ENCODE results near the gene MACROD2.
"Not testable (repeated sequence)": the region's sequence is repeated elsewhere in the genome, so short reads cannot be mapped to it uniquely, and the experiment has no call there.

The MACROD2 gene

DNA sequence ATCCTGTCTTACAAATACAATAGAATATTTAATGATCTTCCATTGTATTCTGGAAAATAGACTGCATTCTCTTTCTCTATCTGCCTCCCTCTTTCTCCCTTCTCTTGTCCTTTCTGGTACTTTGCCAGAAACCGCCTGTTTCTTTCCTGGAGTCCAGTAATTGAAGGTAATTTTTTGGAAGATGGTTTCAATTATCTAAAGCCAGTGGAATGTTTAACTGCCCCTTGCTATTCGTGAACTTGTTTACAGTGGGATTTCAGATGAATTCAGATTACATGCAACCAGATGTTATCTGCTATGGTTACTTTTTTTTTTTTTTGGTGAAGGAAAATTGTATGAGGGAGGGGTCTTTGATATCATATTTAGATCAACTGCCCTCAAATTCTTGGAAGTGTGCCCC, 997.6 kb downstream of the MACROD2 start:
- no peak for DNase-seq (ENCODE audit: low read depth)

GRCh38 chr20:14996883-14997672, 1001.8 kb downstream of the MACROD2 start:
- DNase-seq (ENCODE audit: low read depth), result no peak

- DNase-seq (ENCODE audit: low read depth), result no peak
Observed at GRCh38 chr20:14997791-14998190, 1002.5 kb downstream of the MACROD2 start.

GRCh38 chr20:15005300-15005986, 1010.1 kb downstream of the MACROD2 start:
- no peak for DNase-seq (ENCODE audit: low read depth)

DNA sequence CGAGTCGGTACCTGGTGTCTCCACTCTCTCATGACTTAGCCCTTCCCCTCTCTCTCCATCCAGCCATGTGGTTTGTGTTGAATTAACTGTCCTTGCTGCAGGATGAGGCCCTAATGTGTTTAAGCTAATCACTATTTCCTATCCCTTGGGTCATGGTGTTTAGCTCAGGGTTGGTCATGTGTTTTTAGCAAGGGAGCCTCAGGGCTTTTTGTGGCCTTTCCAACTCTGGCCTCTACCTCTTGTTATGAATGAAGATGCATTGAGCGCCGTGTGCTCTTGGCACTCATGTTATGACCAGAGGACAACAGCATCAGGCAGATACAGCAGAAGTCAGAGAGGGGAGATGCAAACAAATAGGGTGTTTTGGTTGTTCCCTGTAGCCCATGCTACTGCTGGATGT, 1016.3 kb downstream of the MACROD2 start:
- DNase-seq (ENCODE audit: low read depth), result no peak

DNA sequence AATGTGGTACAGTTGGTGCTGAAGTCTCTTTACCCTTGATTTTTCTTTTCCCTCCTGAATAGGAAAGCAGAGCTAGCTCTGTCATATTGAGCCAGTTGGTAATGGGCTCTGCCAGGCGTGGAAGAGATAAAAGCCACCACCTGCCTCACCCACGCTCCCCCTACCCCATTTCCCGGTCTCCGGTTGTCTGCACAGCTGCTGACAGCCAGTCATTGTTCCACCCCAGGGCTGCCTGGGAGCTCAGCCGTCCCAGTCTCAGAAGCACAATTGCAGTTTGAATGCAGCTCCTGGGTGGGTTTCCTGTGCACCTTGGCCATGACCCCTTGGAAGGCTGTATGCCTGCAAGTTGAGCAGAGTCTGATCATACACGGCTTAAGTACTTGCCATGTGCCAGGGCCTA, 1017.2 kb downstream of the MACROD2 start:
- DNase-seq (ENCODE audit: low read depth), result no peak

DNA sequence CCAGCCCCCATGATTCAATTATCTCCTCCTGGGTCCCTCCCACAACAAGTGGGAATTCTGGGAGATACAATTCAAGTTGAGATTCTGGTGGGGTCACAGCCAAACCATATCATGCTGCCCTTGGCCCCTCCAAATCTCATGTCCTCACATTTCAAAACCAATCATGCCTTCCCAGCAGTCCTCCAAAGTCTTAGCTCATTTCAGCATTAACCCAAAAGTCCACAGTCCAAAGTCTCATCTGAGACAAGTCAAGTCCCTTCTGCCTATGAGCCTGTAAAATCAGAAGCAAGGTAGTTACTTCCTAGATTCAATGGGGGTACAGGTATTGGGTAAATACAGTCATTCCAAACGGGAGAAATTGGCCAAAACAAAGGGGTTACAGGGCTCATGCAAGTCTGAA, 1021.6 kb downstream of the MACROD2 start:
- DNase-seq (ENCODE audit: low read depth), result not testable (repeated sequence)

- DNase-seq (ENCODE audit: low read depth), result no peak
Observed at GRCh38 chr20:15018966-15019365, 1023.6 kb downstream of the MACROD2 start.

DNA sequence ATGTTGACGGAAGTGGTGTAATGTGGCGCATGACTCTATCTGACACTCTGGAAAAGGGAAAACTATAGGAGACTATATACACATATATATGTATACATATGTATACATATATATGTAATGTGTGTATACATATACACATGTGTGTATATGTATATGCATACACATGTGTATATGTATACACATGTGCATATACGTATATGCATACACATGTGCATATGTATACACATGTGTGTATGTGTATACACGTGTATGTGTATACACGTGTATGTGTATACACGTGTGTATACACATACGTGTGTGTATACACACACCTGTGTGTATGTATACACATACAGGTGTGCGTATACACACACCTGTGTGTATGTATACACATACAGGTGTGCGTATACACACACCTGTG, 1025.5 kb downstream of the MACROD2 start:
- DNase-seq (ENCODE audit: low read depth), result no peak

DNA sequence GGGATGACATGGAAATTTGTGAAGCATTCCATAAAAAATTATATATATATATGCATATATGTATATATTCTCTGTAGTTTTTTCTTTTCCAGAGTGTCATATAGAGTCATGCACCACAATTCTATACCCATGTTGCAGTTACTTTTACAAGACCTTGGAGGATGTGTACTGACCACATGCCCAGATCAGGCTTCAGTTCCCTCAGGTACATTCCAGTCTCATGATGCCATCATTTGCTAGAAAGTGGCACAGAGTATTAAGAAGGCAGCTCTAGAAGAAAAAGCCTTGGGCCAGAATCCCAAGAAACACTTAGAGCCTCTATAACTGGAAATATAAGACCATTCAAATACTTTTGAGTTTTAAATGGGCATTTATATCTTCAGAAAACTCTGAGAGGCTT, 1027.6 kb downstream of the MACROD2 start:
- DNase-seq (ENCODE audit: low read depth), result no peak

DNA sequence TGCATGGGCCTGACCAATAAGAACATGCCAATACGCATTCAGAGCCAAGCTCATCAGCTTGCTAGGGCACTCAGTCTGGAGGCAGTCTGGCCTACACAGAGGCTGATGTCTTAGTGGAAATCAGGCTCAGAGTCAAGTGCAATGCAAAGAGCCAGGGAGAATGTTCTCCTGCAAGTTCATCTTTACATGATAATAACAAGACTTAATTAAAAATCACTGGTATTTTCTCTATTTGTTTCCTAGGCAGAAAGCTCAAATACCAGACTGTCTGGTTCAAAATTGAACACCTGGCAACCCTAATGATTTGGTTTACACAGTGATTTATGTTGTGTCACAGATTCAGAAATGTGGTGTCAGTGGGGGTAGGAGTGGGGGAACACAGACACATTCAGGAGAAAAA, 1031.4 kb downstream of the MACROD2 start:
- no peak for DNase-seq (ENCODE audit: low read depth)

- DNase-seq (ENCODE audit: low read depth), result no peak
Observed at GRCh38 chr20:15030826-15031225, 1035.5 kb downstream of the MACROD2 start.

- no peak for DNase-seq (ENCODE audit: low read depth)
Observed at GRCh38 chr20:15031546-15032351, 1036.4 kb downstream of the MACROD2 start.

- DNase-seq (ENCODE audit: low read depth), result no peak
Observed at GRCh38 chr20:15032352-15032622, 1037.0 kb downstream of the MACROD2 start.

GRCh38 chr20:15033269-15033668, 1038.0 kb downstream of the MACROD2 start:
- no peak for DNase-seq (ENCODE audit: low read depth)

- DNase-seq (ENCODE audit: low read depth), result no peak
Observed at GRCh38 chr20:15033891-15034290, 1038.6 kb downstream of the MACROD2 start.

GRCh38 chr20:15036948-15037347, 1041.6 kb downstream of the MACROD2 start:
- DNase-seq (ENCODE audit: low read depth), result no peak

DNA sequence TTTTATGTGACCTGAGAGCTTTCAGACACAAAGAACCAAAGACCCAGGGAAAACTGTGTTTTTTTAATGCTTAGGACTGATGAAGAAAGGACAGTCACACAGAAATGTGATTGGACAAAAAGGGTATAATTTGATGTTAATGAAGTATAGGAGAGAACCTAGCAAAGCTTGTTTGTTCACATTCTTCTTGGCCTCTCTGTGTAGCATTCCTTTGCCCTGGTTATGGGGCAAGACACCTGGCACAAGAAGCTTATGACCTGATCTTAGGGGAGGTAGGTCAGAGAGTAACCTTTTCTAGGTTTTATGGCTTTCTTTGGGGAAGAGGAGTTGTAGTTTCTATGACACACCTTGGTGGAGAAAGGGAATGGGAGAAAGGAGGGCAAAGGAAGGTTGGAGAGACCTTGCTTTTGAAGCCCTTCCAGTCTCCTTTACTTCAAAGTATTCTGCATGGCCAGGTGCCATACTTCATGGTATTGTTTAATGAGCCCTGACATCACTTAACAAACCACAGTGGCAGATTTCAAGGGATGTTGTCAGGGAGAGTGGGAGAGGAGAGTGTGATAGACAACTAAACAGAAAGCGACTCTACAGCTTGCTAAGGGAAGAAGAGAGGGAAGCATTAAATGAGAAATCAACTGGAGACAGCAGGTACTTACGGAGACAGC, 1043.9 kb downstream of the MACROD2 start:
- DNase-seq (ENCODE audit: low read depth), result no peak

GRCh38 chr20:15042723-15043122, 1047.4 kb downstream of the MACROD2 start:
- no peak for DNase-seq (ENCODE audit: low read depth)

- DNase-seq (ENCODE audit: low read depth), result no peak
Observed at GRCh38 chr20:15045246-15045645, 1049.9 kb downstream of the MACROD2 start.

DNA sequence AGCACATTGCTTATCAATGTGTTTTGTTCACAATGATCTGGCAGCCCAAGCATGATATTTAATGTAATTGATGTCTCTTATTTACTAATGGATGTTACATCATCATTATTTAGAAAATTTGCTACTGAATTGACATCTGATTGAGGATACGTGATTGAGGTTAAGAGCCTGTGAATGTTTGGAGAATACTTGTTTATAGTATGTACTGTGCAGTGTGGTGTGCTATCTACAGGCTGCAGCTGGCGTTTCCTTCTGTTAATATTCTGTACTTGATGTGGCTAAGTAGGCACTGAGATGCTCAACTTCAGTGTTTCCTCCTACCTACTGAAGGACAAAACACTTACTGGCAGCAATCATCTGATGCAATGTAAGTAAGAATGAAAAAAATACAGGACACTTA, 1051.7 kb downstream of the MACROD2 start:
- no peak for DNase-seq (ENCODE audit: low read depth)

GRCh38 chr20:15047601-15048000, 1052.3 kb downstream of the MACROD2 start:
- DNase-seq (ENCODE audit: low read depth), result no peak

DNA sequence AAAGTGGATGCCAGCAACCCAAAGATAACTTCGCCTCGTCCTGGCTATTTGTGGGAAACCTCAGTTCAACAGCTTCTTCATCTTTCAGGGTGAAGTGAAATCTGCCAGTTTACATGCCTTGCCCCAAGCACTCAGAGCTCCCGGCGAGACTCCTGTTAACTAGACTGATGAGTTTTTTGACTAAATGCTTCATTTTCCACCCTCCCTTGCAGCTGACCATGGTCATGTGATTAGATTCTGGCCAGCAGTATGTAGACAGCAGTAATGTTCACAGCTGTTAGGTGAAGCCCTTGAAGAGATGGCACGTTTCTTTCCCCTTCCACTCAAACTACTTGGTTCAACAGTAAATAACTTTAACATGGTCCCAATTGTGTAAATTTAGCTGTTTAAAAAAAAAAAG, 1060.9 kb downstream of the MACROD2 start:
- no peak for DNase-seq (ENCODE audit: low read depth)

All from stimulated activated CD8-positive, alpha-beta memory T cell treated with anti-CD3 and anti-CD28 coated beads, Interleukin-15, amount 100 ng/mL, for 24 hours (primary cell).